Upper lobe of left lung (tissue), 4 donors: ENCODE results near the gene OGFOD3.

Source experiments
- POLR2A ChIP-seq, 4 donors: fragments of 450-650 bp; IDR thresholded peaks; one replicate each; pipeline ENCODE4 v1.5.1; 2016 to 2017; ENCODE audit warnings: antibody characterized with exemption in 4 of 4, mild to moderate bottlenecking in 2 of 4
- POLR2AphosphoS5 ChIP-seq, 2 donors: sonication (generic); formaldehyde crosslinking; IDR thresholded peaks; one replicate each; pipeline ENCODE4 v1.5.1; 2017; ENCODE audit warnings: antibody characterized with exemption in 2 of 2

- no peak for TF ChIP-seq POLR2AphosphoS5 (IDR thresholded peaks at IDR 0.05)
- TF ChIP-seq POLR2A (IDR thresholded peaks at IDR 0.05), result no peak
Observed at GRCh38 chr17:82396601-82397435, 21.6 kb downstream of the OGFOD3 start.
